HTERT RPE-1 (cell line): ENCODE data around the gene TOPBP1.
"Not testable (repeated sequence)": the region's sequence is repeated elsewhere in the genome, so short reads cannot be mapped to it uniquely, and the experiment has no call there.

Experiments
- in situ Hi-C: fragments of 300-500 bp; cut with MboI; formaldehyde crosslinking; loops from 4 replicates; pipeline ENCODE4 v1.14.3; 2020; ENCODE audit warnings: low sequenced_read_pairs

Gene TOPBP1

GRCh38 chr3:133675631-133676335, 14.0 kb upstream of the TOPBP1 start:
- in situ Hi-C loops = no loop called here

- in situ Hi-C loops = no loop called here
Observed at GRCh38 chr3:133674290-133674919, 12.7 kb upstream of the TOPBP1 start.

GRCh38 chr3:133673746-133674145, 12.0 kb upstream of the TOPBP1 start:
- in situ Hi-C loops = no loop called here

- in situ Hi-C loops = no loop called here
Observed at GRCh38 chr3:133672461-133672860, 10.7 kb upstream of the TOPBP1 start.

GRCh38 chr3:133670525-133670995, 8.8 kb upstream of the TOPBP1 start:
- in situ Hi-C loops = no loop called here

- in situ Hi-C loops = no loop called here
Observed at GRCh38 chr3:133669949-133670524, 8.3 kb upstream of the TOPBP1 start.

- in situ Hi-C loops = no loop called here
Observed at GRCh38 chr3:133667118-133667517, 5.4 kb upstream of the TOPBP1 start.

- in situ Hi-C loops = not testable (repeated sequence)
Observed at GRCh38 chr3:133665188-133665587, 3.4 kb upstream of the TOPBP1 start.

GRCh38 chr3:133663569-133664313, 2.0 kb upstream of the TOPBP1 start:
- in situ Hi-C loops = no loop called here

- in situ Hi-C loops = no loop called here
Observed at GRCh38 chr3:133662278-133662651, 524 bp upstream of the TOPBP1 start.

- in situ Hi-C loops = no loop called here
Observed at GRCh38 chr3:133659806-133660205, 1.9 kb downstream of the TOPBP1 start.

GRCh38 chr3:133655731-133656515, 5.8 kb downstream of the TOPBP1 start:
- in situ Hi-C loops = no loop called here

- in situ Hi-C loops = no loop called here
Observed at GRCh38 chr3:133649486-133650068, 12.2 kb downstream of the TOPBP1 start.

- in situ Hi-C loops = no loop called here
Observed at GRCh38 chr3:133644768-133645167, 17.0 kb downstream of the TOPBP1 start.

- in situ Hi-C loops = no loop called here
Observed at GRCh38 chr3:133643611-133644010, 18.1 kb downstream of the TOPBP1 start.

GRCh38 chr3:133641254-133641653, 20.5 kb downstream of the TOPBP1 start:
- in situ Hi-C loops = no loop called here

- in situ Hi-C loops = no loop called here
Observed at GRCh38 chr3:133633439-133633838, 28.3 kb downstream of the TOPBP1 start.

GRCh38 chr3:133629146-133629545, 32.6 kb downstream of the TOPBP1 start:
- in situ Hi-C loops = no loop called here

GRCh38 chr3:133627789-133628188, 34.0 kb downstream of the TOPBP1 start:
- in situ Hi-C loops = no loop called here

GRCh38 chr3:133620066-133620784, 41.5 kb downstream of the TOPBP1 start:
- in situ Hi-C loops = no loop called here
